Fibroblast of pulmonary artery (primary cell): ENCODE data around the gene RELN.
A peak's percentile ranks its signal among the peaks of the same experiment; 100 is the strongest.

ENCODE experiments used
- DNase-seq: peaks from one replicate; pipeline ENCODE4 v3.0.0-alpha.2; 2010; ENCODE audit warnings: low read depth
- H3K4me3 ChIP-seq: replicated peaks from 2 replicates; pipeline ENCODE4 v1.5.1; 2011; ENCODE audit warnings: low read depth, mild to moderate bottlenecking, control low read depth, low read length, moderate library complexity
- CTCF ChIP-seq: IDR thresholded peaks from 2 replicates; pipeline ENCODE4 v1.5.1; 2011; ENCODE audit warnings: mild to moderate bottlenecking, control low read depth, low read length, inconsistent platforms; ENCODE audit errors: missing control alignments

Gene RELN

GRCh38 chr7:104029765-104030164 lies 40.3 kb upstream of the RELN start:
- no peak for DNase-seq
- no peak for TF ChIP-seq CTCF
- no peak overlapping the region for H3K4me3 ChIP-seq

GRCh38 chr7:104024632-104025031 lies 35.2 kb upstream of the RELN start:
- DNase-seq = no peak
- TF ChIP-seq CTCF = no peak
- H3K4me3 ChIP-seq = no peak overlapping the region

GRCh38 chr7:104023100-104023499 lies 33.6 kb upstream of the RELN start:
- TF ChIP-seq CTCF = no peak
- H3K4me3 ChIP-seq = no peak overlapping the region
- no peak for DNase-seq

- no peak for TF ChIP-seq CTCF
- H3K4me3 ChIP-seq = no peak overlapping the region
- DNase-seq = no peak
These were observed 29.0 kb upstream of the RELN start for GRCh38 chr7:104018425-104018824.

- TF ChIP-seq CTCF = no peak
- DNase-seq = peak; percentile 42
These were observed 27.5 kb upstream of the RELN start for GRCh38 chr7:104017001-104017400.

GRCh38 chr7:104012835-104013234 lies 23.4 kb upstream of the RELN start:
- DNase-seq = no peak
- TF ChIP-seq CTCF = no peak

More at GRCh38 chr7:104017001-104017400, 27.5 kb upstream of the RELN start:
- H3K4me3 ChIP-seq = no peak overlapping the region

GRCh38 chr7:104011829-104012228 lies 22.4 kb upstream of the RELN start:
- TF ChIP-seq CTCF = no peak
- no peak overlapping the region for H3K4me3 ChIP-seq
- no peak for DNase-seq

More at GRCh38 chr7:104012835-104013234, 23.4 kb upstream of the RELN start:
- H3K4me3 ChIP-seq = no peak overlapping the region
